ENCODE measurements around the gene FAM180B.
"Not testable (repeated sequence)": the region's sequence is repeated elsewhere in the genome, so short reads cannot be mapped to it uniquely, and the experiment has no call there.

FAM180B gene, protein sequence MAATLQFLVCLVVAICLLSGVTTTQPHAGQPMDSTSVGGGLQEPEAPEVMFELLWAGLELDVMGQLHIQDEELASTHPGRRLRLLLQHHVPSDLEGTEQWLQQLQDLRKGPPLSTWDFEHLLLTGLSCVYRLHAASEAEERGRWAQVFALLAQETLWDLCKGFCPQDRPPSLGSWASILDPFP

GRCh38 chr11:47586098-47586855 is at the start of gene FAM180B:
FAM180B (plus strand) TSS chr11:47586678; CDS start chr11:47586769, 91 bp downstream.
- DNase-seq (ENCODE audit: low read depth in 2 of 2, low spot score in 1 of 2): no peak

DNA sequence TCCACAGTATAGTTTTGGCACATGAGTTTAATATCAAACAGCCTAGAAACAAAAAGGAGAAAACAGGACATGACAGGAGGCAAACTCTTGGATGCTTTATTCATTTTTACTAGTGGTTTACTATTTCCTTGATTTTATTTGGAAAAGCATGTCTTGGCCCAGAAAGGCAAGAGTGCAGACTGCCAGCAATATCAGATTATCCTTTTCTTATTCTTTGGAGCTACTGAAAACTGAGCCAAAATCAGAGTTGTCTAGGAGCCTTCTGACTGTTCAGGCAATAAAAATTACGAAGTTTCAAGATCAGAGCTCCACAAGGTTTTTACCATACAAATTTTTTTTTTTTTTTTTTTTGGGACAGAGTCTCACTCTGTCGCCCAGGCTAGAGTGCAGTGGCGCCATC is 49.6 kb upstream of the FAM180B start:
- DNase-seq (ENCODE audit: low read depth in 2 of 2, low spot score in 1 of 2): no peak

DNA sequence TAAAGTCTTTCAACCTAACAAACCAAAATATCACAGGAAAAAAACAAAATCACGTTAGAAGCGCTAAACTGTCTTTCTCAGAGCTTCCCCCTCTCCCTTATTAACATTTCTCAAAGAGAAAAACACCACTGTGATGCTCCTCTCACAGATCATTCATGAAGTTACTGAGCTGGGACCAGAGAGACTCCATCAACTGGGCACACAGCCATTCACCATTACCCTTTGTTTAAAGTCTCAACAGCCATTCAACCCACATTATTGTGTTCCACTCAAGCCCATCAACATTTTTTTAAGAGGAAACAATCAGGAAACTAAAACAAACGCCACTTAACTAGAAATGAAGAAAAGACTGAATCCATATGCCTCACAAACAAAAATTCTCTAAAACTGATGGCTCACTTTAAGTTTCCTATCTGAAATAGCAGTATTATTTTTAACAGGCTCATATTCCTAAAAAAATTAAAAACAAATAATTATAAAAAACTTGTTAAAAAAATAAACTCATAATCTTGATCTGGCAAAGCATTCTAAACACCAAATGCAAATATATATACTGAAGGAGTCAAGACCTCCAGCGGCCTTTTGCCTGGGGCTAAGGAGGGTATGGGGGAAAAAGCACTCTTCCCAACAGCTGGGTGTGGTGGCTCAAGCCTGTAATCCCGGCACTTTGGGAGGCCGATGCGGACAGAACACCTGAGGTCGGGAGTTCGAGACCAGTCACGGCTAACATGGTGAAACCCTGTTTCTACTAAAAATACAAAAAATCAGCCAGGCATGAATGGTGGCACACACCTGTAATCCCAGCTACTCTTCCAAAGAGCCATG is 47.5 kb upstream of the FAM180B start:
- DNase-seq (ENCODE audit: low read depth in 2 of 2, low spot score in 1 of 2): no peak

DNA sequence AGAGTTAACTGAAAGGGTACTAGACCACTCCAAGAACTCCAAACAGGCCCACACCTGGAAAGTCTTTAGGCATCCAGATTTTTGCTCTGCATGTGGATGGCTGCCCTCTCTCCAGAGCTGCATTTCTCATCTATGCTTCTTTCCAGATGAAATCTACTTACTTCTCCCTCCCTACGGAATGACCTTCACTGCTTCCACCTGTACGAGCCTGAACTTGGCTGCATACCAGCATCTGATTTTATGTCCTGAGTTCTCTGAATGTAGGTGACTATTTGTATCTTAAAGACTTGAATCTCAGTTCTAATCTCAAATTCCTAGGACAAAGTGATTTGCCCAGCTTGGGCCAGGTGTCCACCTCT is 46.8 kb upstream of the FAM180B start:
- no peak for DNase-seq (ENCODE audit: low read depth in 2 of 2, low spot score in 1 of 2)

- DNase-seq (ENCODE audit: low read depth in 2 of 2, low spot score in 1 of 2): no peak
Observed at GRCh38 chr11:47541070-47541469, 45.4 kb upstream of the FAM180B start.

- DNase-seq (ENCODE audit: low read depth in 2 of 2, low spot score in 1 of 2): no peak
Observed at GRCh38 chr11:47545298-47545697, 41.2 kb upstream of the FAM180B start.

DNA sequence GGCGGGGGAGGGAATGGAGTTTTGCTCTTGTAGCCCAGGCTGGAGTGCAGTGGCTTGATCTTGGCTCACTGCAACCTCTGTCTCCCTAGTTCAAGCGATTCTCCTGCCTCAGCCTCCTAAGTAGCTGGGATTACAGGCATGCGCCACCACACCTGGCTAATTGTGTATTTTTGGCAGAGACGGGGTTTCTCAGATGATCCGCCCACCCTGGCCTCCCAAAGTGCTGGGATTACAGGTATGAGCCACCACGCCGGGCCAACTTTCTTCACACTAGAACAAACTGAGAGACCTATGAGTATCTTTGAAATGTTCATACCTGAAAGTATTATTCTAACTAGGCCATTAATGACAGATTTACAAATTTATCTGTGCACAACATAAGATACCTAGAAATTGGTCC is 40.2 kb upstream of the FAM180B start:
- not testable (repeated sequence) for DNase-seq (ENCODE audit: low read depth in 2 of 2, low spot score in 1 of 2)

DNA sequence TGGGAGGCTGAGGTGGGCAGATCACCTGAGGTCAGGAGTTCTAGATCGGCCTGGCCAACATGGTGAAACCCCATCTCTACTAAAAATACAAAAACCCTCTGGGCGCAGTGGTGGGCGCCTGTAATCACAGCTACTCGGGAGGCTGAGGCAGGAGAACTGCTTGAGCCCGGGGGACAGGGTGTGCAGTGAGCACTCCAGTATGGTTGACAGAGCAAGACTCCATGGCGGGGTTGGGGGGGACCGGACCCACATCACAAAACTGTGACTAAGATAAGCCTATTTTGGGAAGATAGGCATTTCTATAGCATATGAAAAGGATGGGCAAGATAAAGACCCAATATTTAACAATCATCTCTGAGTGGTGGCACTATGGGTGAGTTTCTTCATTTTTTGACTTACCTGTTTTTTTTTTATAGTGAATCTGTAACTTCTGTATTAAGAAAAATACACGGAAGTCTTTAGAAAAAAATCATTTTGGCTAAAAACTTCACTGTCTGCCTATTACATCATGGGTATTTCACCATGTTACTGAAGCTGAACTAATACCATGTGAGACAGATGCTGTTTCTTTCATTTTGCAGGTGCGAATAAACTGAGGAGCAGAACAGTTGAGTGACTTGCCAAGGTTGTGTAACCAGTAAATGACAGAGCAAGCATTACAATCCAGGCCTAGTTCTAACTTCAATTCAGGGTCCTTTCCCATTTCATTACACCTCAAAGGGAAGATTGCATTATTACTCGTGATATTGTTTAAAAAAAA is 36.0 kb upstream of the FAM180B start:
- DNase-seq (ENCODE audit: low read depth in 2 of 2, low spot score in 1 of 2): no peak

GRCh38 chr11:47551086-47551485 is 35.4 kb upstream of the FAM180B start:
- no peak for DNase-seq (ENCODE audit: low read depth in 2 of 2, low spot score in 1 of 2)

DNA sequence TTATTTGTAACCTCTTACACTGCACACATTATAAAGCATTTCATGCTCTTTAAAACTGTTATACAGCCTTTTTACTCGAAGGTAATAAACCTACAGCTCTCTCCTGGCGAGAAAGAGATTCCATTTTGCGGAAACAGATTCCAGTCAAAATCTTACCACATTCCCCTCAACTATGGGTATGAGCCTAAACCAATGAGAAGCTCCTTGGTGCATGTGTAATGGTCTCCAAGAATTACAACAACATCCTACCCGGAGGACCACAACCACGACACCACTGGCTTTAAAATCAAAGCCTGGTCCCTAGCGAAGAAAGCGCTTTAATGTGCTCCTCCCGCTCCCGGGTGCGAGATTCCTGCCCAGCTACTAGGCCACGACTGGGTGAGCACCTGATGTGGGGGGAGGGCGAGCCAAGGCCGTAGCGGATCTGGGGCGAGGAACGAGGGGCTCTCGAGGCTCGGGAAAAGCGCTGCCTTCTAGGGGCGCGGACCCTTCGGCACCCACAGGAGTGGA is 34.4 kb upstream of the FAM180B start:
- no peak for DNase-seq (ENCODE audit: low read depth in 2 of 2, low spot score in 1 of 2)

DNA sequence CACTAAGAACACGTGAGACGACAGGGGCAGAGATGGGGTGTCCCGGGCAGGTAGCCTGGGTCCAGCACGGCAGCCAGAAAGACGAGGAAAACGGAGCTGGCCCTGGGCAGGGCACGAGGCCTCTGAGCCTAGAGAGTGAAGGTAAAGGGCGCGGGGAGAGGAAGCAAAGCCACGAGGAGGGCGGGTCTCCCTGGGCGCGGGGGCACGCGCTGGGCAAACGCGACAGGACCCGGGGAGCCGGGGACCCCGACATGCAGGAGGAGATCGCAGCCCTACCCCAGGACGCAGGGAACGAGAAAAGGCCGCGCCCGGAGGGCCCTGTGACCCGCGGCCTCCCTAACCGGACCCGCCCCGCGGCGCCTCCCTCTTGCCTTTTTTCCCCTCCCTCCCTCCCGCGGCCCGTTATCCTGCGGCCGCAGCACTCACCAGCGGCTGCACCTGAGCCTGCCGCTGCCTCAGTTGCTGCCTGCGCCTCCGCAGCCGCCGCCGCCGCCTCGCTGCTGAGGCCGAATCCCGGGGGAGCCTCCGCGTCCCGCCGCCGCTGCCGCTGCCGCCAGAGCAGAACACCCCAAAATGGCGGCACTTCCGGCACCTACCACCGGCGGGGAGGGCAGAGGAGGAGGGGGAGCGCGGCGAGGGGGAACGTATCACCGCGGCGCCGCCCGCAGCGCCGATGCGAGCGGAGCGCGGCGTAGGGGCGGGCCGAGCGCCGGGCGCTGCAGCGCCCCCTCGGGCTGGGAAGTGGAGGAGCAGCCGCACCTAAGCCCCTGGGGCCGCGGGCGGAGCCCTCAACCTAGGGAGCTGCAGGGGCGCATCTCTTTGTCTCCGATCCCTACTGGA is 33.7 kb upstream of the FAM180B start, which contains the start of gene CELF1:
CELF1 (minus strand) TSS at position 567 of the 840 bp plus-strand sequence. CDS start 53,609 bp downstream, outside the sequence.
- DNase-seq (ENCODE audit: low read depth in 2 of 2, low spot score in 1 of 2): peak; percentile 71 to 81

- DNase-seq (ENCODE audit: low read depth in 2 of 2, low spot score in 1 of 2): no peak
Observed at GRCh38 chr11:47553406-47553743, 33.1 kb upstream of the FAM180B start.

GRCh38 chr11:47557004-47557403 is 29.5 kb upstream of the FAM180B start:
- not testable (repeated sequence) for DNase-seq (ENCODE audit: low read depth in 2 of 2, low spot score in 1 of 2)

- DNase-seq (ENCODE audit: low read depth in 2 of 2, low spot score in 1 of 2): no peak
Observed at GRCh38 chr11:47558695-47559094, 27.8 kb upstream of the FAM180B start.

DNA sequence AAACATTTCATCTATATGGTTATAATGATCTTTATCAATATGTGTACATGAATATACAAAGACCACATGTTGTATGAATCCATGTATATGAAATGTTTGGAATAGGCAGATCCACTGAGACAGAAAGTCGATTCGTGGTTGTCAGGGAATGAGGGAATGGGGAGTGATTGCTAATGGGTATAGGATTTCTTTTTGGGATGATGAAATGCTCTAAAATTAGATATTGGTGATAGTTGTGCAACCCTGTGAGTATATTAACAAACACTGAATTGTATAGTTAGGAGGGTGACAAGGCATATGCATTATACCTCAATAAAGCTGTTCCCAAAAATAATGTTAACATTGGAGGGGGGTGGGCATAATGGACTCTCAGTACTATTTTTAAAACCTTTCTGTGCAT is 26.1 kb upstream of the FAM180B start:
- no peak for DNase-seq (ENCODE audit: low read depth in 2 of 2, low spot score in 1 of 2)

DNA sequence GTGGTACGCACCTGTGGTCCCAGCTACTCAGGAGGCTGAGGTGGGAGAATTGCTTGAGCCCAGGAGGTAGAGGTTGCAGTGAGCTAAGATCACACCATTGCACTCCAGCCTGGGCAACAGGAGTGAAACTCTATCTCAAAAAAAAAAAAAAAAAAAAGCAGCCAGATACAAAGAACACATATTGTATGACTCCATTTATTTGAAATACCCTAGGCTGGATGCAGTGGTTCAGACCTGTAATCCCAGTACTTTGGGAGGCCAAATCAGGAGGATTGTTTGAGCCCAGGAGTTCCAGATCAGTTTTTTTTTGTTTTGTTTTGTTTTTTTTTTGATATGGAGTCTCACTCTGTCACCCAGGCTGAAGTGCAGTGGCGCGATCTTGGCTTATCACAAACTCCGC is 24.1 kb upstream of the FAM180B start:
- not testable (repeated sequence) for DNase-seq (ENCODE audit: low read depth in 2 of 2, low spot score in 1 of 2)

- DNase-seq (ENCODE audit: low read depth in 2 of 2, low spot score in 1 of 2): not testable (repeated sequence)
Observed at GRCh38 chr11:47564366-47564765, 22.1 kb upstream of the FAM180B start.

- DNase-seq (ENCODE audit: low read depth in 2 of 2, low spot score in 1 of 2): no peak
Observed at GRCh38 chr11:47564933-47565339, 21.5 kb upstream of the FAM180B start.

- DNase-seq (ENCODE audit: low read depth in 2 of 2, low spot score in 1 of 2): peak; percentile 18 to 30
Observed at GRCh38 chr11:47565340-47566148, 20.9 kb upstream of the FAM180B start, which contains the start of gene PTPMT1. PTPMT1 (plus strand) TSS chr11:47565599; CDS start chr11:47565623, 24 bp downstream.

Data from stimulated activated CD8-positive, alpha-beta memory T cell treated with anti-CD3 and anti-CD28 coated beads, Interleukin-4, amount 100 ng/mL, for 4 hours (primary cell).